ENCODE data around the gene RPTOR.

The RPTOR gene

DNA sequence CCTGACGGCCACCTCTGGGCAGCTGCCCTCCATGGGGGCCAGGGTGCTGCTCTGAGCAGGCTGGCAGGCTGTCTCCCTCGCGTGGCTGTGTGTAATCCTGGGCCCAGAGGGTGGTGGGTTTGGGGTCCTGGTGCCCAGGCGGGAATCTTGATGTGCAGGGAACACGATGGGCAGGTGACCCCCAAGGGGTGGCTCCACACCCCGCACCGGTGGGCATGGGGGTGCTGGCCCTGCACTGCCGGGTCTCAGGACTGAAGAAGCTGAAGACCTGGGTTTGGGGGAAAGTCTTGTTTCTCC is 455.6 kb downstream of the RPTOR start:
- TF ChIP-seq, protein P1, sequence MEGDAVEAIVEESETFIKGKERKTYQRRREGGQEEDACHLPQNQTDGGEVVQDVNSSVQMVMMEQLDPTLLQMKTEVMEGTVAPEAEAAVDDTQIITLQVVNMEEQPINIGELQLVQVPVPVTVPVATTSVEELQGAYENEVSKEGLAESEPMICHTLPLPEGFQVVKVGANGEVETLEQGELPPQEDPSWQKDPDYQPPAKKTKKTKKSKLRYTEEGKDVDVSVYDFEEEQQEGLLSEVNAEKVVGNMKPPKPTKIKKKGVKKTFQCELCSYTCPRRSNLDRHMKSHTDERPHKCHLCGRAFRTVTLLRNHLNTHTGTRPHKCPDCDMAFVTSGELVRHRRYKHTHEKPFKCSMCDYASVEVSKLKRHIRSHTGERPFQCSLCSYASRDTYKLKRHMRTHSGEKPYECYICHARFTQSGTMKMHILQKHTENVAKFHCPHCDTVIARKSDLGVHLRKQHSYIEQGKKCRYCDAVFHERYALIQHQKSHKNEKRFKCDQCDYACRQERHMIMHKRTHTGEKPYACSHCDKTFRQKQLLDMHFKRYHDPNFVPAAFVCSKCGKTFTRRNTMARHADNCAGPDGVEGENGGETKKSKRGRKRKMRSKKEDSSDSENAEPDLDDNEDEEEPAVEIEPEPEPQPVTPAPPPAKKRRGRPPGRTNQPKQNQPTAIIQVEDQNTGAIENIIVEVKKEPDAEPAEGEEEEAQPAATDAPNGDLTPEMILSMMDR (IDR thresholded peaks at IDR 0.05; ENCODE audit: insufficient read depth, low read depth, low read length, missing control alignments) = no peak
- DNase-seq (ENCODE audit: low read depth) = no peak
- no peak overlapping the region for H3K4me3 ChIP-seq (ENCODE audit: low read depth, low read length)

DNA sequence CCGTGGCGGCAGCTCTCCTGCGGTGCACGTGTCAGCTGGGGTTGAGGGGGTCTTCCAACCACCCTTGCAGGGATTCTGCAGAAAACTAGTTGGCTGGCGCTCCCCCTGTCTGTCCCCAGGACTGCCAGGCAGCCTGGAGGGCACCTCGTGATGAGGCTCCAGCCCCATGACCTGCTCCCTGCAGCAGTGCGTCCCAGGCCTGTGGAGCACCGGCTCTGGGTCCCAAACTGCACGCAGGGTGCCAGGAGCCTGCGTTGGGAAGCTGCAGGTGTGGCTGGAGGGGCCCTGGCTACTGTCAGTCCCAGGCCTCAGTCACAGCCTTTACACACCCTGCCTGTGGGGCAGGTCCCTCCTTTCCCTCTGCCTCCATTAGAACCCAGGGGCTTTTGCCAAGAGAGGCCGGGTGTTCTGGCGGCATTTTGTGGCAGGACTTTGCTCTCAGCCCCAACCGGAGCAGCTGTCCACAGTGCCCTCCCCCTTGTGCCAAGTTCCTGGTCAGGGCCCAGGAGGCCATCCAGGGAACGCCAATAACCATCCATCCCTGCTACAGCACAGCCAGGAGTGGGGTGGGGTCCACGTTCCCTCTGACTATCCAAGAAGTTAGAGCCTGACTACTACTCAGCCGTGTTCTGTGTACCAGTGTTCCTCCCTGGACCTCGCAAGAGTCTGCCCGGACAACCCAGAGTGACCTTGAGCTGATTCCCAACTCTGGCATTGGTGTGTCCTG is 456.2 kb downstream of the RPTOR start:
- TF ChIP-seq, protein P1 (IDR thresholded peaks at IDR 0.05; ENCODE audit: insufficient read depth, low read depth, low read length, missing control alignments) = no peak
- no peak for DNase-seq (ENCODE audit: low read depth)
- H3K4me3 ChIP-seq (ENCODE audit: low read depth, low read length) = no peak overlapping the region

DNA sequence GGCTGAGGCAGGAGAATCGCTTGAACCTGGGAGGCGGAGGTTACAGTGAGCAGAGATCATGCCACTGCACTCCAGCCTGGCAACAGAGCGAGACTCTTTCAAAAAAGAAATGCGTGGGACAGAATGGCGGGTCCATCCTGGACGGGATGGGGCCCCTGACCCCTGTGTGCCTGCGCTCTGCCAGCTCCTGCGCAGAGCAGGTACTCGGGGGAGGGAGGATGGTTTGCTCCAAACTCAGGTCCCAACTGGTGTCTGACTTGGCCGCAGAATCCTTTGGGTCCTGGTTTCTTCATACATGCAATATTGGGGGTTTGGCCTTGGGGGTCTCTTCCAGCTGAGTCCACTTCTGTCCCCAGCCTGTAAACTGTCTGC is 457.4 kb downstream of the RPTOR start:
- no peak for DNase-seq (ENCODE audit: low read depth)
- TF ChIP-seq, protein P1 (IDR thresholded peaks at IDR 0.05; ENCODE audit: insufficient read depth, low read depth, low read length, missing control alignments) = no peak
- H3K4me3 ChIP-seq (ENCODE audit: low read depth, low read length) = no peak overlapping the region

DNA sequence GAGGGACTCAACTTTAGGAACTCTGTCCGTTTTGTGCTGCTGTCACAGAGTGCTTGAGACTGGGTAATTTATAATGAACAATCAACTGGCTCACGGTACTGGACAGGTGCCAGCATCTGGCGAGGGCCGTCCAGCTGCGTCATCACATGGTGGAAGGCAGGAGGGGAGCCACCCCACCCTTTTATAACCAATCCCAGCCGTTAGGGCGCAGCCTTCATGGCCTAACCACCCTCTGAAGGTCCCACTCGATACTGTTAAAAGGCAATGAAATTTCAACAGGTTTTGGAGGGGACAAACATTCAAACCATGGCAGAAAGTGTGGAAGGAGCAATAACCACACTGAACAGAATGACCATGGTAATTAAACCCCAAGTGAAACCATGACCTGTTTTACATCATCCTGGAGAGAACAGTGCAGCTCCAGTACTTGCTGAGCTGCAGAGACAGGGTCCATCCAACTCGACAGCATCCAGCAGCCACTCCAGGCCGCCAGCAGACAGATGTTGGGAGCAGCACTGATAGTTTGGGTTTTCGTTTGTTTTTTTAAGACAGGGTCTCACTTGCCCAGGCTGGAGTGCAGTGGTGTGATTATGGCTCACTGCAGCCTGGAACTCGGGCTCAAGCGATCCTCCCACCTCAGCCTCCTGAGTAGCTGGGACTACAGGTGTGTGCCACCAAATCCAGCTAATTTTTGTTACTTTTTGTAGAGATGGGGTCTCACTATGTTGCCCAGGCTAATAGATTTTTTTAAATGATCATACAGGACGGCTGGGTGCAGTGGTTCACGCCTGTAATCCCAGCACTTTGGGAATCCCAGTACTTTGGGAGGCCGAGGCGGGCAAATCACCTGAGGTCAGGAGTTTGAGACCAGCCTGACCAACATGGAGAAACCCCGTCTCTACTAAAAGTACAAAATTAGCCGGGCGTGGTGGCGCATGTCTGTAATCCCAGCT is 458.0 kb downstream of the RPTOR start:
- TF ChIP-seq, protein P1 (IDR thresholded peaks at IDR 0.05; ENCODE audit: insufficient read depth, low read depth, low read length, missing control alignments) = no peak
- H3K4me3 ChIP-seq (ENCODE audit: low read depth, low read length) = no peak overlapping the region
- DNase-seq (ENCODE audit: low read depth) = no peak

DNA sequence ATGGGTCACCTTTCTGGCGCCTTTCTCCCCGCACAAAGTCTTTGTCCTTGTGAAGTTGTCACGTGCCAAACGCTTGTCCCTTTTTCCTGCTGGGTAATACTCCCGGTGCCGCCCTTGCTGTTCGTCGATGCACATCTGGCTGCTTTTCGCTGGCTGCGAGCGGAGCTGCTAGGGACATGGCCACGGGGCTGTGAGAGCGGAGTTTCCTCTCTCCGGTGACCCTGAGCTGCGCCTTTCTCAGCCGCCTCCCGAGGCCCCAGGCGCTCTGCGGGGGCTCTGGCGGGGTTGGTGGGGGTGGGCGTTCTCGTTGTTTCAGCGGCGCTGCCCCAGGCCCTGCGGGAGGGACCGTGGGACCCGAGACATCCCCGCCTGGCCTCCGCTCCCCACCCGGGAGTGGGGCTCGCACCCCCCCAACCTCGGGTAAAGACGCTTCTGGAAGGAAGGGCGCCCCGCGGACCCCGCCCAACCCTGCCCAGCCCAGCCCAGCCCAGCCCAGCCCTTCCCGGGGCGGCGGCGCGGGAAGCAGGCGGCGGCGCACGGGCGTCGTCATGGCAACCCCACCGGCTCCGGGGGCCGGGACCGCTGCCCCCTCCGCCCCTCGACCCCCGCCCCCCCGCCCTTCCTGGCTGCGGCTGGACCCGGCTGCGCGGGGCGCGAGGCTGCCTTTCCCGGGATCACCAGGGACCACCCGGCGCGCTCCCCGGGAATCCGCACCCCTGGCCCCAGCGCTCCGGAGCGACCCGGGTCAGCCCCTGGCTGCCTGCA is 459.3 kb downstream of the RPTOR start:
- TF ChIP-seq, protein P1 (IDR thresholded peaks at IDR 0.05; ENCODE audit: insufficient read depth, low read depth, low read length, missing control alignments) = no peak
- no peak overlapping the region for H3K4me3 ChIP-seq (ENCODE audit: low read depth, low read length)
- DNase-seq (ENCODE audit: low read depth) = no peak

DNA sequence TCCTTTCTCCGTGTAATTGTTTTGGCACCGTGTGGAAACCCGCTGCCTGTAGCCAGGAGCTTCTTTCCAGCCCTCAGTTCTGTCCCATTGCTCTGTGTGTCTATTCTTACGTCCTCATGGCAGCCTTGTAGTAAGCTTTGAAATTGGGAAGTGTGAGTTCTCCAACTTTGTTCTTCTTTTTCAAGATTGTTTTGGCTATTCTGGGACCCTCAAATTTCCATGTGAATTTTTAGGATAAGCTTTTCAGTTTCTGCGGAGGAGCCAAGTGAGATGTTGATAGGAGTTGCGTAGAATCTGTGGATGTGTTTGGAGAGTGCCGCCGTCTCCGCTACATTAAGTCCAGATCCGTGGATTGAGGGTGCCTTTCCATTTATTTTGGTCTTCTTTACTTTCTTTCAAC is 462.3 kb downstream of the RPTOR start:
- TF ChIP-seq, protein P1 (IDR thresholded peaks at IDR 0.05; ENCODE audit: insufficient read depth, low read depth, low read length, missing control alignments) = no peak

More for the DNA sequence above, 462.3 kb downstream of the RPTOR start:
- no peak overlapping the region for H3K4me3 ChIP-seq (ENCODE audit: low read depth, low read length)
- no peak for DNase-seq (ENCODE audit: low read depth)
